ENCODE measurements around the gene FSCN2.

- TF ChIP-seq, protein P1, sequence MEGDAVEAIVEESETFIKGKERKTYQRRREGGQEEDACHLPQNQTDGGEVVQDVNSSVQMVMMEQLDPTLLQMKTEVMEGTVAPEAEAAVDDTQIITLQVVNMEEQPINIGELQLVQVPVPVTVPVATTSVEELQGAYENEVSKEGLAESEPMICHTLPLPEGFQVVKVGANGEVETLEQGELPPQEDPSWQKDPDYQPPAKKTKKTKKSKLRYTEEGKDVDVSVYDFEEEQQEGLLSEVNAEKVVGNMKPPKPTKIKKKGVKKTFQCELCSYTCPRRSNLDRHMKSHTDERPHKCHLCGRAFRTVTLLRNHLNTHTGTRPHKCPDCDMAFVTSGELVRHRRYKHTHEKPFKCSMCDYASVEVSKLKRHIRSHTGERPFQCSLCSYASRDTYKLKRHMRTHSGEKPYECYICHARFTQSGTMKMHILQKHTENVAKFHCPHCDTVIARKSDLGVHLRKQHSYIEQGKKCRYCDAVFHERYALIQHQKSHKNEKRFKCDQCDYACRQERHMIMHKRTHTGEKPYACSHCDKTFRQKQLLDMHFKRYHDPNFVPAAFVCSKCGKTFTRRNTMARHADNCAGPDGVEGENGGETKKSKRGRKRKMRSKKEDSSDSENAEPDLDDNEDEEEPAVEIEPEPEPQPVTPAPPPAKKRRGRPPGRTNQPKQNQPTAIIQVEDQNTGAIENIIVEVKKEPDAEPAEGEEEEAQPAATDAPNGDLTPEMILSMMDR (IDR thresholded peaks at IDR 0.05): no peak
- no peak for TF ChIP-seq POLR2A (IDR thresholded peaks at IDR 0.05)
These were observed 24.6 kb upstream of the FSCN2 start for GRCh38 chr17:81503619-81504018.
